ENCODE results near the gene XCL1.

DNA sequence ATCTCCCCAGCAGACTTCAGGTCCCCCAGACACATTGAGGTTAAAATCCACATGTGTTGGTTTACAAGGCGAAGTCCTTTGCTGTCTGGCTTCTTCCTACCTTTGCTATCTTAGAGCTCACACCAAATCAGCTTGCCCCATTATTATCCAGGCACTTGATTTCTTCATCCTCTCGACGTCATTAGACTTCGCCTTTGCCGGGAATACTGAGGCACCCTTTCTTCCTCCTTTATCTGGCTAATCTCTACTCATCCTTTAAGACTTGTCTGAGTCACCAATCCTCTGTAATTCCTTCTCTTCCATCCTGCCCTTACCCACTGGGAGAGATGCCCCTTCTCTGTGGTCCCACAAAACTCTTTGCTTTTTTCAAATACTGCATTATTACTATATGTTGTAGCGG lies 23.4 kb upstream of the XCL1 start:
- TF ChIP-seq, protein P1, sequence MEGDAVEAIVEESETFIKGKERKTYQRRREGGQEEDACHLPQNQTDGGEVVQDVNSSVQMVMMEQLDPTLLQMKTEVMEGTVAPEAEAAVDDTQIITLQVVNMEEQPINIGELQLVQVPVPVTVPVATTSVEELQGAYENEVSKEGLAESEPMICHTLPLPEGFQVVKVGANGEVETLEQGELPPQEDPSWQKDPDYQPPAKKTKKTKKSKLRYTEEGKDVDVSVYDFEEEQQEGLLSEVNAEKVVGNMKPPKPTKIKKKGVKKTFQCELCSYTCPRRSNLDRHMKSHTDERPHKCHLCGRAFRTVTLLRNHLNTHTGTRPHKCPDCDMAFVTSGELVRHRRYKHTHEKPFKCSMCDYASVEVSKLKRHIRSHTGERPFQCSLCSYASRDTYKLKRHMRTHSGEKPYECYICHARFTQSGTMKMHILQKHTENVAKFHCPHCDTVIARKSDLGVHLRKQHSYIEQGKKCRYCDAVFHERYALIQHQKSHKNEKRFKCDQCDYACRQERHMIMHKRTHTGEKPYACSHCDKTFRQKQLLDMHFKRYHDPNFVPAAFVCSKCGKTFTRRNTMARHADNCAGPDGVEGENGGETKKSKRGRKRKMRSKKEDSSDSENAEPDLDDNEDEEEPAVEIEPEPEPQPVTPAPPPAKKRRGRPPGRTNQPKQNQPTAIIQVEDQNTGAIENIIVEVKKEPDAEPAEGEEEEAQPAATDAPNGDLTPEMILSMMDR (IDR thresholded peaks at IDR 0.05) = no peak
- TF ChIP-seq POLR2A (IDR thresholded peaks at IDR 0.05; ENCODE audit: low read depth) (no peak), POLR2AphosphoS5 (IDR thresholded peaks at IDR 0.05) (no peak)
